IMR-90 (cell line): ENCODE results near the gene FIGLA.

Experiments
- BHLHE40 ChIP-seq: fragments of 150-350 bp; IDR thresholded peaks from 2 replicates; pipeline ENCODE4 v1.6.1; 2016; ENCODE audit warnings: mild to moderate bottlenecking, low read depth, low read length
- MAFK ChIP-seq: IDR thresholded peaks from 2 replicates; pipeline ENCODE4 v1.6.1; 2012; ENCODE audit warnings: low read depth, low read length, improper control_type of control experiment
- MAZ ChIP-seq: IDR thresholded peaks from 2 replicates; pipeline ENCODE4 v1.6.1; 2012; ENCODE audit warnings: low read depth, mild to moderate bottlenecking, low read length, improper control_type of control experiment, moderate library complexity, borderline replicate concordance
- MXI1 ChIP-seq: IDR thresholded peaks from 2 replicates; pipeline ENCODE4 v1.6.1; 2012; ENCODE audit warnings: low read depth, mild to moderate bottlenecking, low read length, moderate library complexity, borderline replicate concordance
- POLR2A ChIP-seq: IDR thresholded peaks from 2 replicates; pipeline ENCODE4 v1.6.1; 2012; ENCODE audit warnings: mild to moderate bottlenecking, low read depth, low read length
- RAD21 ChIP-seq: IDR thresholded peaks from 2 replicates; pipeline ENCODE4 v1.6.1; 2012; ENCODE audit warnings: low read length, improper control_type of control experiment
- RFX5 ChIP-seq: IDR thresholded peaks from 2 replicates; pipeline ENCODE4 v1.8.0; 2012; ENCODE audit warnings: low read depth, mild to moderate bottlenecking, low read length, moderate library complexity
- SMC3 ChIP-seq: fragments of 150-350 bp; IDR thresholded peaks from 2 replicates; pipeline ENCODE4 v1.6.1; 2016; ENCODE audit warnings: low read depth, mild to moderate bottlenecking, antibody characterized with exemption, low read length, moderate library complexity
- TF ChIP-seq, protein P1 (sequence below): conservative IDR thresholded peaks from 2 replicates; pipeline ENCODE4 v1.5.1; 2012; ENCODE audit warnings: mild to moderate bottlenecking, low read depth, low read length, improper control_type of control experiment
- TF ChIP-seq, protein P2 (sequence below): fragments of 150-350 bp; IDR thresholded peaks from 2 replicates; pipeline ENCODE4 v1.6.1; 2016; ENCODE audit warnings: low read depth, mild to moderate bottlenecking, low read length, moderate library complexity, borderline replicate concordance

DNA sequence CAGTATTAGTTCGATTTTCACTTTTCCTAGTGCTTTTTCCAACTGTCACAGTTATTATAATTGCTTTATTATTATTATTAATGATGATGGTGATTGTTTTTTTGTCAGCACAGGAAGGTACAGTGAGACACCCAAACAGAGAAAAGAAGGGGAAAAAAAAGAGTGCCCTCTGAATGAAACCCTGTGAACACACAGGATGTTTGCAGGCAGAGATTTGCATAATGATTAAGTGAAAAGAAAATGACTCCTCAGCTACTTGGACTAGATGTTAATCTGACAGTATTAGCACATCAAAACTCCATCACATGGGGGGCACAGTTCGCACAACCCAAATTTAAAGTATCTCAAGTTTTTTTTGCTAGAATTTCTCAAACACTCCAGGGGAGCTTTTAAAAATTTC lies 55.4 kb downstream of the FIGLA start:
- TF ChIP-seq, protein P1, sequence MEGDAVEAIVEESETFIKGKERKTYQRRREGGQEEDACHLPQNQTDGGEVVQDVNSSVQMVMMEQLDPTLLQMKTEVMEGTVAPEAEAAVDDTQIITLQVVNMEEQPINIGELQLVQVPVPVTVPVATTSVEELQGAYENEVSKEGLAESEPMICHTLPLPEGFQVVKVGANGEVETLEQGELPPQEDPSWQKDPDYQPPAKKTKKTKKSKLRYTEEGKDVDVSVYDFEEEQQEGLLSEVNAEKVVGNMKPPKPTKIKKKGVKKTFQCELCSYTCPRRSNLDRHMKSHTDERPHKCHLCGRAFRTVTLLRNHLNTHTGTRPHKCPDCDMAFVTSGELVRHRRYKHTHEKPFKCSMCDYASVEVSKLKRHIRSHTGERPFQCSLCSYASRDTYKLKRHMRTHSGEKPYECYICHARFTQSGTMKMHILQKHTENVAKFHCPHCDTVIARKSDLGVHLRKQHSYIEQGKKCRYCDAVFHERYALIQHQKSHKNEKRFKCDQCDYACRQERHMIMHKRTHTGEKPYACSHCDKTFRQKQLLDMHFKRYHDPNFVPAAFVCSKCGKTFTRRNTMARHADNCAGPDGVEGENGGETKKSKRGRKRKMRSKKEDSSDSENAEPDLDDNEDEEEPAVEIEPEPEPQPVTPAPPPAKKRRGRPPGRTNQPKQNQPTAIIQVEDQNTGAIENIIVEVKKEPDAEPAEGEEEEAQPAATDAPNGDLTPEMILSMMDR, result no peak
- no peak for TF ChIP-seq SMC3
- TF ChIP-seq MAZ, result no peak
- TF ChIP-seq POLR2A, result no peak
- TF ChIP-seq MAFK, result no peak
- no peak for TF ChIP-seq RAD21
- TF ChIP-seq, protein P2, sequence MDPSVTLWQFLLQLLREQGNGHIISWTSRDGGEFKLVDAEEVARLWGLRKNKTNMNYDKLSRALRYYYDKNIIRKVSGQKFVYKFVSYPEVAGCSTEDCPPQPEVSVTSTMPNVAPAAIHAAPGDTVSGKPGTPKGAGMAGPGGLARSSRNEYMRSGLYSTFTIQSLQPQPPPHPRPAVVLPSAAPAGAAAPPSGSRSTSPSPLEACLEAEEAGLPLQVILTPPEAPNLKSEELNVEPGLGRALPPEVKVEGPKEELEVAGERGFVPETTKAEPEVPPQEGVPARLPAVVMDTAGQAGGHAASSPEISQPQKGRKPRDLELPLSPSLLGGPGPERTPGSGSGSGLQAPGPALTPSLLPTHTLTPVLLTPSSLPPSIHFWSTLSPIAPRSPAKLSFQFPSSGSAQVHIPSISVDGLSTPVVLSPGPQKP, result no peak
- TF ChIP-seq MXI1, result no peak
- TF ChIP-seq BHLHE40, result no peak
- TF ChIP-seq RFX5, result no peak
